ENCODE results near the gene VAMP8. TPM values are rescaled to one million over a fixed set of nuclear protein-coding genes. Genes with fewer than 3 reads are reported as not detected.

Gene VAMP8
- total RNA-seq, 1 donor from 2014 or later, result 0.52 TPM

DNA sequence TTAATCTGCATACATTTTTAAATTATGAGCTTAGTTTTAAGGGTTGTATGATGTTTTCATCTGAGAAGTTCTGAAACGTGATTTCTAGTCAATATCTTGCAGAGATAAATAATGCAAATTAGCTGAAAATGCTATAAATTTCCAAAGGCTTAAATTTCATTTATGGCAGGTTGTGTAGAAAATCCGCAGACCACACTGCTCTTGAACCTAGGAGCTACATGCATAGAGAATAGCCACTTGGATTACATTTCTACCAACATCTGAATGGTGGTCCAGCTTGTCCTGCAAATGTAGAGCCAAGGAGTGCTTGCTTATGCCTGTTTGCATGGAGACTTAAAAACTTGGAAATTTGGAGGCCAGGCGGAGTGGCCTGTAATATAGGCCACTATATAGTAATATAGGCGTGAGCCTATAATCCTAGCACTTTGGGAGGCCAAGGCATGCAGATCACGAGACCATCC is 31.6 kb upstream of the VAMP8 start:
- H3K79me2 ChIP-seq (ENCODE audit: low read depth), result peaks cover 29% of the 10 kb centered on the region
- Mint-ChIP-seq H3K27me3 (ENCODE audit: insufficient read depth, low read depth) (peaks cover 6% of the 10 kb centered on the region), H3K27ac (no peak overlapping the region), H3K9me3 (no peaks in the 10 kb centered on the region), H3K4me1 (peaks cover 34% of the 10 kb centered on the region), H3K4me3 (no peak overlapping the region), H3K36me3 (peaks cover 36% of the 10 kb centered on the region)
- H3K4me3 ChIP-seq, result no peak overlapping the region
- H4K20me1 ChIP-seq (ENCODE audit: low read depth), result peaks cover 64% of the 10 kb centered on the region
- H3K9ac ChIP-seq, result no peak overlapping the region
- peaks cover 21% of the 10 kb centered on the region for H3K4me1 ChIP-seq
- H3F3A ChIP-seq (ENCODE audit: low read depth), result peaks cover 82% of the 10 kb centered on the region
- H2AFZ ChIP-seq (replicated peaks), result no peak overlapping the region
- TF ChIP-seq, protein P1, sequence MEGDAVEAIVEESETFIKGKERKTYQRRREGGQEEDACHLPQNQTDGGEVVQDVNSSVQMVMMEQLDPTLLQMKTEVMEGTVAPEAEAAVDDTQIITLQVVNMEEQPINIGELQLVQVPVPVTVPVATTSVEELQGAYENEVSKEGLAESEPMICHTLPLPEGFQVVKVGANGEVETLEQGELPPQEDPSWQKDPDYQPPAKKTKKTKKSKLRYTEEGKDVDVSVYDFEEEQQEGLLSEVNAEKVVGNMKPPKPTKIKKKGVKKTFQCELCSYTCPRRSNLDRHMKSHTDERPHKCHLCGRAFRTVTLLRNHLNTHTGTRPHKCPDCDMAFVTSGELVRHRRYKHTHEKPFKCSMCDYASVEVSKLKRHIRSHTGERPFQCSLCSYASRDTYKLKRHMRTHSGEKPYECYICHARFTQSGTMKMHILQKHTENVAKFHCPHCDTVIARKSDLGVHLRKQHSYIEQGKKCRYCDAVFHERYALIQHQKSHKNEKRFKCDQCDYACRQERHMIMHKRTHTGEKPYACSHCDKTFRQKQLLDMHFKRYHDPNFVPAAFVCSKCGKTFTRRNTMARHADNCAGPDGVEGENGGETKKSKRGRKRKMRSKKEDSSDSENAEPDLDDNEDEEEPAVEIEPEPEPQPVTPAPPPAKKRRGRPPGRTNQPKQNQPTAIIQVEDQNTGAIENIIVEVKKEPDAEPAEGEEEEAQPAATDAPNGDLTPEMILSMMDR (IDR thresholded peaks at IDR 0.05), result no peak
- no peak for TF ChIP-seq EZH2 (IDR thresholded peaks at IDR 0.05)
- no peak for TF ChIP-seq EZH2phosphoT487 (IDR thresholded peaks at IDR 0.05)
- H3K9me3 ChIP-seq (ENCODE audit: low read depth), result no peaks in the 10 kb centered on the region
- H3K36me3 ChIP-seq, result peaks cover 27% of the 10 kb centered on the region
- H3K27me3 ChIP-seq, result no peaks in the 10 kb centered on the region
- peak overlapping the region; percentile 49 for H3K27ac ChIP-seq
- no peak overlapping the region for H3K4me2 ChIP-seq
- DNase-seq (ENCODE audit: low spot score), result no peak

DNA sequence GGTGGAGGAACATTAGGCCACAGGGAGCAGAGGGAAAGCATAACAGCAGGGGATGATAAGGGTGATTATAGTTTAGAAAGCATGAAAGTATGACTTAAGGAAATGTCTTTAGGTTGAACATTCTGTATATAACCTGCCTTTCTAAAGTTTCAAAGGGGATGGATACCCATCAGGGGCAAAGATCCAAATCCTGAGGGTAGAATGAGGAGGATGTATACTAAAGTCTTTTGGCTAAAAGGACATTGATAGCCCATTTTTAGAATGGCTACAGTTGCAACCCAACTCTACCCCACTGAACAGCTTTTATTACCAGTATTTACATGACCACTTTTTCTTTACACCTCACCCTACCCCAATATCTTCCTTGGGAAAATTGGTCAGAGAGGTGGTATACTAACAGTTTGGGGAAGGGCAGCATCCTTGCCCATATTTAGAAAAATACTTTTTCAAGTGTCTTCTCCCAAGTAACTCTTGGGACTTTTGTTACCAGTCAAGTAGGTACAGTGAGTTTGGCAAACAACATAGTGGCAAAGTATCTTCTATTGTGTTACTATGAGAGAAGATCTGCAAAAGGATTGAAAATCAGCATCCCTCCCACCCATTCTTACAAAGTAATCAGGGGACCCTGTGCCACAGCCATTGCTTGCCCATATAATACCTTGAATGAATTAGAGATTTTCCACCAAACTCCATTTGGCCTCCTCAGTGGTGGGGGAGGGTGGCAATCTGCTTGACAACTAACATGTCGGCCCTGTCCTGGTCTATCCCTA is 30.1 kb upstream of the VAMP8 start:
- Histone ChIP-seq H2AFZ (replicated peaks) (no peak overlapping the region), H3F3A (ENCODE audit: low read depth) (peaks cover 68% of the 10 kb centered on the region), H3K27me3 (no peaks in the 10 kb centered on the region), H4K20me1 (ENCODE audit: low read depth) (peaks cover 50% of the 10 kb centered on the region), H3K27ac (peak overlapping the region; percentile 23), H3K4me1 (peaks cover 9% of the 10 kb centered on the region), H3K9ac (no peak overlapping the region), H3K4me3 (no peak overlapping the region), H3K36me3 (peaks cover 14% of the 10 kb centered on the region), H3K9me3 (ENCODE audit: low read depth) (no peaks in the 10 kb centered on the region), H3K79me2 (ENCODE audit: low read depth) (peaks cover 14% of the 10 kb centered on the region), H3K4me2 (no peak overlapping the region)
- Mint-ChIP-seq H3K4me3 (no peak overlapping the region), H3K36me3 (peaks cover 31% of the 10 kb centered on the region), H3K9me3 (no peaks in the 10 kb centered on the region), H3K27me3 (ENCODE audit: insufficient read depth, low read depth) (peaks cover 6% of the 10 kb centered on the region), H3K27ac (no peak overlapping the region), H3K4me1 (peaks cover 19% of the 10 kb centered on the region)
- TF ChIP-seq EZH2 (IDR thresholded peaks at IDR 0.05), result no peak
- no peak for TF ChIP-seq EZH2phosphoT487 (IDR thresholded peaks at IDR 0.05)
- TF ChIP-seq, protein P1 (IDR thresholded peaks at IDR 0.05), result no peak
- DNase-seq (ENCODE audit: low spot score), result no peak

DNA sequence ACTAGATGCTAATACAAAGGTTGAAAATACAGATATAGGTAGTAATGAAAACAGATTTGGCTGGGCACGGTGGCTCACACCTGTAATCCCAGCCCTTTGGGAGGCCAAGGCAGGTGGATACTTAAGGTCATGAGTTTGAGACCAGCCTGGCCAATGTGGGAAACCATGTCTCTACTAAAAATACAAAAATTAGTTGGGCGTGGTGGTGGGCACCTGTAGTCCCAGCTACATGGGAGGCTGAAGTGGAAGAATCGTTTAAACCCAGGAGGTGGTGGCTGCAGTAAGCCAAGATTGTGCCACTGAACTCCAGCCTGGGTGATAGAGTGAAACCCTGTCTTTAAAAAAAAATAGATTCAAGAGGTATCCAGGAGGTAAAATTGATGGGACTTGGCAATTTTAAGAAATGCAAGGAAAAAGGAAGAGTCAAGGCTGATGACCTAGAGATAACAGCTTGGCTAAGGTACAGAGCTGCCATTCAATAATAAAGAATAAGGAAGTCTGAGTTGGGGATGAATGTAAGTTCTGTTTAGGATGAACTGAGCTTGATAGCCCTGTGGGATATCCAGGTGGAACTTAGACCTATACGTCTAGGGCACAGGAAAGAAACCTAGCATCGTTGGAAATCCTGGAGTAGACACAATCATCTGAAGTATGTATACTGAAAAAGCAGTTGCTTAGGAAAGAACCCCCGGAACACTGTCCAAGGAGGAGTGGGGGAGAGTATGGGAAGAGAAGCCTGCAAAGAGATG is 29.4 kb upstream of the VAMP8 start:
- Histone ChIP-seq H3K36me3 (peaks cover 6% of the 10 kb centered on the region), H3K4me3 (no peak overlapping the region), H3K9ac (no peak overlapping the region), H3K79me2 (ENCODE audit: low read depth) (peaks cover 7% of the 10 kb centered on the region), H3F3A (ENCODE audit: low read depth) (peaks cover 66% of the 10 kb centered on the region), H4K20me1 (ENCODE audit: low read depth) (peaks cover 42% of the 10 kb centered on the region), H3K9me3 (ENCODE audit: low read depth) (no peaks in the 10 kb centered on the region), H3K4me2 (no peak overlapping the region), H3K4me1 (peaks cover under 1% of the 10 kb centered on the region), H3K27ac (no peak overlapping the region), H3K27me3 (no peaks in the 10 kb centered on the region), H2AFZ (replicated peaks) (no peak overlapping the region)
- Mint-ChIP-seq H3K9me3 (no peaks in the 10 kb centered on the region), H3K27me3 (ENCODE audit: insufficient read depth, low read depth) (peaks cover 6% of the 10 kb centered on the region), H3K4me1 (peaks cover 11% of the 10 kb centered on the region), H3K27ac (no peak overlapping the region), H3K4me3 (no peak overlapping the region), H3K36me3 (peaks cover 24% of the 10 kb centered on the region)
- DNase-seq (ENCODE audit: low spot score), result no peak
- TF ChIP-seq EZH2 (IDR thresholded peaks at IDR 0.05) (no peak), EZH2phosphoT487 (IDR thresholded peaks at IDR 0.05) (no peak)
- TF ChIP-seq, protein P1 (IDR thresholded peaks at IDR 0.05), result no peak

Data from neural progenitor cell (in vitro differentiated cells).